Measurements from ENCODE around the gene DTD1. TPM values are rescaled to one million over a fixed set of nuclear protein-coding genes. Genes with fewer than 3 reads are reported as not detected.

DTD1 gene
- total and polyA plus RNA-seq, 3 donors from 2014 or later: 34.6 to 41.6 (median 39.9) TPM

GRCh38 chr20:18611492-18611891 lies 23.6 kb downstream of the DTD1 start:
- Histone ChIP-seq H3K27ac (no peak overlapping the region), H3K9me3 (no peaks in the 10 kb centered on the region), H3K36me3 (ENCODE audit: low read depth, missing control alignments) (no peaks in the 10 kb centered on the region), H3K27me3 (no peaks in the 10 kb centered on the region), H3K4me3 (no peak overlapping the region), H3K4me1 (peaks cover 3% of the 10 kb centered on the region)
- no peak for TF ChIP-seq POLR2A (IDR thresholded peaks at IDR 0.05)
- TF ChIP-seq CTCF (IDR thresholded peaks at IDR 0.05): no peak
- intact Hi-C loops (cut with DNase I; ENCODE audit: low total_unique reads): no loop called here
- DNase-seq: no peak
- WGBS, 2 donors: 78 to 87% methylated on average over 8 of the region's 8 CpGs

GRCh38 chr20:18613553-18613952 lies 25.7 kb downstream of the DTD1 start:
- H3K4me3 ChIP-seq: no peak overlapping the region
- no peak overlapping the region for H3K27ac ChIP-seq
- H3K9me3 ChIP-seq: no peaks in the 10 kb centered on the region
- DNase-seq: no peak
- 90 to 92% methylated on average over 2 of the region's 2 CpGs for WGBS, 2 donors
- H3K4me1 ChIP-seq: peaks cover 3% of the 10 kb centered on the region
- H3K27me3 ChIP-seq: no peaks in the 10 kb centered on the region
- intact Hi-C loops (cut with DNase I; ENCODE audit: low total_unique reads): no loop called here
- H3K36me3 ChIP-seq (ENCODE audit: low read depth, missing control alignments): no peaks in the 10 kb centered on the region
- TF ChIP-seq CTCF (IDR thresholded peaks at IDR 0.05) (no peak), POLR2A (IDR thresholded peaks at IDR 0.05) (no peak)

- H3K4me1 ChIP-seq: peaks cover 3% of the 10 kb centered on the region
- H3K27ac ChIP-seq: no peak overlapping the region
- H3K9me3 ChIP-seq: no peaks in the 10 kb centered on the region
- no peak for DNase-seq
- H3K36me3 ChIP-seq (ENCODE audit: low read depth, missing control alignments): no peaks in the 10 kb centered on the region
- TF ChIP-seq CTCF (IDR thresholded peaks at IDR 0.05) (no peak), POLR2A (IDR thresholded peaks at IDR 0.05) (no peak)
- intact Hi-C loops (cut with DNase I; ENCODE audit: low total_unique reads): no loop called here
- WGBS, 2 donors: 70 to 82% methylated on average over 5 of the region's 5 CpGs
- no peak overlapping the region for H3K4me3 ChIP-seq
- H3K27me3 ChIP-seq: no peaks in the 10 kb centered on the region
Observed at GRCh38 chr20:18614244-18614643, 26.4 kb downstream of the DTD1 start.

GRCh38 chr20:18615020-18615650 lies 27.3 kb downstream of the DTD1 start:
- intact Hi-C loops (cut with DNase I; ENCODE audit: low total_unique reads): no loop called here
- WGBS, 2 donors: 54 to 85% methylated on average over 5 of the region's 5 CpGs
- no peaks in the 10 kb centered on the region for H3K36me3 ChIP-seq (ENCODE audit: low read depth, missing control alignments)
- H3K27me3 ChIP-seq: no peaks in the 10 kb centered on the region
- no peak overlapping the region for H3K27ac ChIP-seq
- TF ChIP-seq CTCF (IDR thresholded peaks at IDR 0.05) (no peak), POLR2A (IDR thresholded peaks at IDR 0.05) (no peak)
- H3K4me1 ChIP-seq: peaks cover 3% of the 10 kb centered on the region
- no peaks in the 10 kb centered on the region for H3K9me3 ChIP-seq
- H3K4me3 ChIP-seq: no peak overlapping the region
- DNase-seq: no peak

GRCh38 chr20:18621004-18621403 lies 33.1 kb downstream of the DTD1 start:
- DNase-seq: no peak
- Histone ChIP-seq H3K9me3 (no peaks in the 10 kb centered on the region), H3K36me3 (ENCODE audit: low read depth, missing control alignments) (no peaks in the 10 kb centered on the region), H3K4me1 (no peaks in the 10 kb centered on the region), H3K27me3 (no peaks in the 10 kb centered on the region), H3K4me3 (no peak overlapping the region), H3K27ac (no peak overlapping the region)
- WGBS, 2 donors: 90 to 92% methylated on average over 5 of the region's 5 CpGs
- TF ChIP-seq POLR2A (IDR thresholded peaks at IDR 0.05) (no peak), CTCF (IDR thresholded peaks at IDR 0.05) (no peak)
- intact Hi-C loops (cut with DNase I; ENCODE audit: low total_unique reads): no loop called here

Data from testis (tissue), 3 donors.